ENCODE data around the gene HAPLN1. TPM values are rescaled to one million over a fixed set of nuclear protein-coding genes. Genes with fewer than 3 reads are reported as not detected.

HAPLN1 gene
- total and polyA plus RNA-seq, 2 experiments from 2014 or later: 1.5 to 4.0 TPM

- TF ChIP-seq REST (IDR thresholded peaks at IDR 0.05; ENCODE audit: unreplicated experiment): no peak
Measured at GRCh38 chr5:83752700-83753099, 32.0 kb upstream of the HAPLN1 start (continued).

GRCh38 chr5:83751201-83751600 lies 30.5 kb upstream of the HAPLN1 start:
- TF ChIP-seq JUNB (IDR thresholded peaks at IDR 0.05; ENCODE audit: unreplicated experiment) (no peak), ZNF114 (CRISPR knock-in tag; IDR thresholded peaks at IDR 0.05) (no peak), CTCF (conservative IDR thresholded peaks at IDR 0.05; ENCODE audit: low read depth in 2 of 2) (no peak), STAT1 (IDR thresholded peaks at IDR 0.05; ENCODE audit: unreplicated experiment) (no peak), REST (IDR thresholded peaks at IDR 0.05; ENCODE audit: unreplicated experiment) (no peak)
- no peaks in the 10 kb centered on the region for H3K27me3 ChIP-seq (ENCODE audit: insufficient read depth)

More at GRCh38 chr5:83751201-83751600, 30.5 kb upstream of the HAPLN1 start:
- Histone ChIP-seq H3K36me3 (ENCODE audit: insufficient read depth) (no peaks in the 10 kb centered on the region), H4K20me1 (replicated peaks; ENCODE audit: insufficient read depth) (no peaks in the 10 kb centered on the region), H3K4me1 (ENCODE audit: insufficient read depth) (no peaks in the 10 kb centered on the region), H3K27ac (ENCODE audit: low read depth) (no peak overlapping the region), H3K79me2 (replicated peaks; ENCODE audit: insufficient read depth) (no peaks in the 10 kb centered on the region), H3K4me2 (no peak overlapping the region), H3K9me2 (ENCODE audit: insufficient read depth) (no peaks in the 10 kb centered on the region), H3F3A (replicated peaks; ENCODE audit: low read depth) (no peaks in the 10 kb centered on the region), H2AFZ (no peak overlapping the region), H3K4me3 (no peak overlapping the region)
- no peaks in the 10 kb centered on the region for H3K27me3 Mint-ChIP-seq (ENCODE audit: insufficient read depth, low read depth, poor library complexity)
- H3K36me3 Mint-ChIP-seq (ENCODE audit: low read depth): peaks cover 5% of the 10 kb centered on the region; the same call in 1 of the 3 replicates
- H3K27ac Mint-ChIP-seq: no peak overlapping the region
- H3K9me3 Mint-ChIP-seq: peaks cover 22% of the 10 kb centered on the region
- DNase-seq (ENCODE audit: low spot score): no peak
- no peak for ATAC-seq
- no peak overlapping the region for H3K4me3 Mint-ChIP-seq
- no peaks in the 10 kb centered on the region for H3K4me1 Mint-ChIP-seq
